HepG2 (cell line): ENCODE results near the gene LITAFD. TPM values are rescaled to one million over a fixed set of nuclear protein-coding genes. Genes with fewer than 3 reads are reported as not detected.

ENCODE experiments used
- ATF1 ChIP-seq: IDR thresholded peaks from 2 replicates; pipeline ENCODE4 v1.6.1; 2016; ENCODE audit warnings: mild to moderate bottlenecking, control low read depth
- DR1 ChIP-seq: sonication (generic); formaldehyde crosslinking; IDR thresholded peaks from 2 replicates; pipeline ENCODE4 v1.8.0; 2021; ENCODE audit warnings: mild to moderate bottlenecking, missing genetic modification reagents, inconsistent platforms
- FOXA3 ChIP-seq: IDR thresholded peaks from 2 replicates; pipeline ENCODE4 v1.6.1; 2016; ENCODE audit warnings: missing genetic modification reagents, missing compliant biosample characterization
- HDAC2 ChIP-seq: sonication (generic); formaldehyde crosslinking; IDR thresholded peaks from 2 replicates; pipeline ENCODE4 v1.4.0; 2020; ENCODE audit warnings: missing genetic modification reagents
- JUND ChIP-seq: sonication (generic); formaldehyde crosslinking; IDR thresholded peaks from 2 replicates; pipeline ENCODE4 v1.8.0; 2022; ENCODE audit warnings: mild to moderate bottlenecking, missing genetic modification reagents
- KAT8 ChIP-seq: IDR thresholded peaks from 2 replicates; pipeline ENCODE4 v1.6.1; 2016; ENCODE audit warnings: missing genetic modification reagents, missing compliant biosample characterization
- MYC ChIP-seq: sonication (generic); formaldehyde crosslinking; IDR thresholded peaks from 2 replicates; pipeline ENCODE4 v1.9.0; 2021; ENCODE audit warnings: missing genetic modification reagents, borderline replicate concordance
- NFIB ChIP-seq: sonication (generic); formaldehyde crosslinking; IDR thresholded peaks from 2 replicates; pipeline ENCODE4 v1.9.0; 2021; ENCODE audit warnings: missing genetic modification reagents, mild to moderate bottlenecking, borderline replicate concordance
- PRMT3 ChIP-seq: sonication (generic); formaldehyde crosslinking; IDR thresholded peaks from 2 replicates; pipeline ENCODE4 v1.8.1; 2022; ENCODE audit warnings: low read depth, mild to moderate bottlenecking, moderate library complexity, missing genetic modification reagents, borderline replicate concordance
- RBM22 ChIP-seq: fragments of 200-400 bp; formaldehyde crosslinking; optimal IDR thresholded peaks from 2 replicates; pipeline ENCODE3; 2017; ENCODE audit warnings: mild to moderate bottlenecking, low read length, moderate library complexity
- RFXAP ChIP-seq: sonication (generic); formaldehyde crosslinking; IDR thresholded peaks from 2 replicates; pipeline ENCODE4 v1.4.0; 2020; ENCODE audit warnings: missing genetic modification reagents, borderline replicate concordance
- SNAPC2 ChIP-seq: sonication (generic); formaldehyde crosslinking; IDR thresholded peaks from 2 replicates; pipeline ENCODE4 v1.8.1; 2022; ENCODE audit warnings: mild to moderate bottlenecking, missing genetic modification reagents
- SOX13 ChIP-seq, 3 experiments: fragments of 450-650 bp in 1 of 3; sonication (generic) in 1 of 3; formaldehyde crosslinking in 1 of 3; IDR thresholded peaks in 2 of 3; conservative IDR thresholded peaks in 1 of 3; 2 replicates each; pipeline versions ENCODE4 v1.5.0 to v1.6.1; 2016 to 2020; ENCODE audit warnings: antibody characterized with exemption in 1 of 3, mild to moderate bottlenecking in 1 of 3, missing compliant biosample characterization in 1 of 3, missing genetic modification reagents in 1 of 3, moderate library complexity in 1 of 3
- TARDBP ChIP-seq: sonication (generic); formaldehyde crosslinking; IDR thresholded peaks from 2 replicates; pipeline ENCODE4 v1.8.0; 2022; ENCODE audit warnings: mild to moderate bottlenecking, missing genetic modification reagents
- ZNF235 ChIP-seq: sonication (generic); formaldehyde crosslinking; IDR thresholded peaks from 2 replicates; pipeline ENCODE4 v1.8.1; 2023; ENCODE audit warnings: mild to moderate bottlenecking, missing genetic modification reagents, borderline replicate concordance
- ZNF333 ChIP-seq: sonication (generic); formaldehyde crosslinking; IDR thresholded peaks from 2 replicates; pipeline ENCODE4 v1.4.0; 2020; ENCODE audit warnings: mild to moderate bottlenecking, missing genetic modification reagents, borderline replicate concordance
- ZNF354B ChIP-seq: sonication (generic); formaldehyde crosslinking; IDR thresholded peaks from 2 replicates; pipeline ENCODE4 v1.8.0; 2022; ENCODE audit warnings: mild to moderate bottlenecking, missing genetic modification reagents
- ZNF598 ChIP-seq: sonication (generic); formaldehyde crosslinking; IDR thresholded peaks from 2 replicates; pipeline ENCODE4 v1.5.1; 2020; ENCODE audit warnings: mild to moderate bottlenecking, missing genetic modification reagents, borderline replicate concordance
- polyA plus RNA-seq, 8 experiments: library from polyadenylated mRNA; depleted of rRNA in 3 of 8; stranded (reverse) in 7 of 8; unstranded in 1 of 8; fragments of >200 nt; fragmentation: Illumina TruSeq in 4 of 8; extraction: Trizol in 4 of 8; gene quantifications; 2 replicates each; pipeline versions ENCODE4 v1.2.1 to v1.2.3, GENCODE V29; 2011 to 2016; ENCODE audit warnings: low read depth in 4 of 8, missing spikeins in 1 of 8, mixed read lengths in 1 of 8; ENCODE audit not compliant: insufficient read depth in 1 of 8
- total RNA-seq, 5 experiments: library from RNA; depleted of rRNA; stranded (reverse); fragments of >200 nt; fragmentation: Illumina TruSeq; extraction: Trizol; gene quantifications; 2 replicates each; pipeline ENCODE4 v1.2.3, GENCODE V29; 2016; ENCODE audit warnings: low read depth in 1 of 5
- TF ChIP-seq, protein P1 (sequence below): sonication (generic); formaldehyde crosslinking; IDR thresholded peaks from 2 replicates; pipeline ENCODE4 v1.4.0; 2020; ENCODE audit warnings: mild to moderate bottlenecking, missing genetic modification reagents
- TF ChIP-seq, protein P2 (sequence below): IDR thresholded peaks from 2 replicates; pipeline ENCODE4 v1.6.1; 2016; ENCODE audit warnings: missing genetic modification reagents, missing compliant biosample characterization
- TF ChIP-seq, protein P3 (sequence below): IDR thresholded peaks from 2 replicates; pipeline ENCODE4 v1.6.1; 2016; ENCODE audit warnings: low read depth, missing genetic modification reagents, missing compliant biosample characterization

The LITAFD gene
- total and polyA plus RNA-seq, 2 of the 13 experiments (the other 11 are each of a cell fraction or from before 2014, with no cell fraction given), result not detected

DNA sequence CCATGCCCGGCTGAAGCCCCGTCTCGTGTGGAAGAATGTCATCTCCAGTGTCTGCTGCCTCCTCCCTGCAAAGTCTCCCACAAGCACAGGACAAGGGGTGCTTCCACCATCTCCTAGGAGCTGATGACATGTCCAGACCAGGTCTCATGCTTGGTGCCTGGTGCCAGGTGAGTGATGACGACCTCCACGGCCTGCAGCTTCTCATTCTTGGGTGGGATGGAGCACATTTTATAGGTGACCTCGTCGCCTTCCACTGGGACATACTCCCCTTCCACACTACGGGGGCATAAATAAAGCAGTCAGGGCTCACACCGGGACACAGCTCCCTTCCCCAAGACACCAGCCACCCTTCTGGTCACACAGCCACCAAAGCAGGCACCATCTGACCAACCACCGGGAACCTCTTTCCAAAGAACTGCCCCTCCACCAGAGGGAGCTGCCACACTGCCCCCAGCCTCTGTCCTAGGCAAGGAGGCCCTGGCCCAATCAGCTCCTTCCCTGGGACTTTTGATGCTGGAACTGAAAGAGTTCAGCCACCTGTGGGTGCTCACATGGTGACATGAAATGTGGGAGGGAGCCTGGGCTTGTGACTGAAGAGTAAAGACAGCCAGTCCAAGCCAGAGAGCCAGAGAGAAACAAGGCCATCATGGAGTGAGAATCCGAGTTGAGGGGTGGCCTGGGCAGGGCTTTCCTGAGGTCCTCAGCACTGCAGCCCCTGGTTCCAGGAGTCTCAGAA is 26.9 kb upstream of the LITAFD start (continued):
- TF ChIP-seq SNAPC2 (CRISPR knock-in tag) (no peak), RFXAP (no peak), ZNF333 (CRISPR knock-in tag) (no peak), ATF1 (CRISPR knock-in tag) (no peak), HDAC2 (CRISPR knock-in tag) (no peak), RBM22 (peak; percentile 90), ZNF598 (CRISPR knock-in tag) (no peak), MYC (CRISPR knock-in tag) (peak; percentile 52; the same call in 1 of the 2 replicates), JUND (CRISPR knock-in tag) (no peak), DR1 (CRISPR knock-in tag) (no peak), KAT8 (CRISPR knock-in tag) (no peak), NFIB (no peak), FOXA3 (no peak), PRMT3 (CRISPR knock-in tag) (no peak), ZNF235 (no peak), ZNF354B (CRISPR knock-in tag) (no peak), SOX13 (IDR thresholded peaks at IDR 0.05) (no peak), SOX13 (CRISPR knock-in tag; conservative IDR thresholded peaks at IDR 0.05 in 1 of 2, IDR thresholded peaks at IDR 0.05 in 1 of 2) (no peak), TARDBP (CRISPR knock-in tag) (0 out of 2 replicates have a peak, but pooled peaks have one; percentile 66)
- TF ChIP-seq, protein P1, sequence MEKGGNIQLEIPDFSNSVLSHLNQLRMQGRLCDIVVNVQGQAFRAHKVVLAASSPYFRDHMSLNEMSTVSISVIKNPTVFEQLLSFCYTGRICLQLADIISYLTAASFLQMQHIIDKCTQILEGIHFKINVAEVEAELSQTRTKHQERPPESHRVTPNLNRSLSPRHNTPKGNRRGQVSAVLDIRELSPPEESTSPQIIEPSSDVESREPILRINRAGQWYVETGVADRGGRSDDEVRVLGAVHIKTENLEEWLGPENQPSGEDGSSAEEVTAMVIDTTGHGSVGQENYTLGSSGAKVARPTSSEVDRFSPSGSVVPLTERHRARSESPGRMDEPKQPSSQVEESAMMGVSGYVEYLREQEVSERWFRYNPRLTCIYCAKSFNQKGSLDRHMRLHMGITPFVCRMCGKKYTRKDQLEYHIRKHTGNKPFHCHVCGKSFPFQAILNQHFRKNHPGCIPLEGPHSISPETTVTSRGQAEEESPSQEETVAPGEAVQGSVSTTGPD, result no peak
- TF ChIP-seq, protein P2, sequence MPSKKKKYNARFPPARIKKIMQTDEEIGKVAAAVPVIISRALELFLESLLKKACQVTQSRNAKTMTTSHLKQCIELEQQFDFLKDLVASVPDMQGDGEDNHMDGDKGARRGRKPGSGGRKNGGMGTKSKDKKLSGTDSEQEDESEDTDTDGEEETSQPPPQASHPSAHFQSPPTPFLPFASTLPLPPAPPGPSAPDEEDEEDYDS (CRISPR knock-in tag), result no peak
- TF ChIP-seq, protein P3, sequence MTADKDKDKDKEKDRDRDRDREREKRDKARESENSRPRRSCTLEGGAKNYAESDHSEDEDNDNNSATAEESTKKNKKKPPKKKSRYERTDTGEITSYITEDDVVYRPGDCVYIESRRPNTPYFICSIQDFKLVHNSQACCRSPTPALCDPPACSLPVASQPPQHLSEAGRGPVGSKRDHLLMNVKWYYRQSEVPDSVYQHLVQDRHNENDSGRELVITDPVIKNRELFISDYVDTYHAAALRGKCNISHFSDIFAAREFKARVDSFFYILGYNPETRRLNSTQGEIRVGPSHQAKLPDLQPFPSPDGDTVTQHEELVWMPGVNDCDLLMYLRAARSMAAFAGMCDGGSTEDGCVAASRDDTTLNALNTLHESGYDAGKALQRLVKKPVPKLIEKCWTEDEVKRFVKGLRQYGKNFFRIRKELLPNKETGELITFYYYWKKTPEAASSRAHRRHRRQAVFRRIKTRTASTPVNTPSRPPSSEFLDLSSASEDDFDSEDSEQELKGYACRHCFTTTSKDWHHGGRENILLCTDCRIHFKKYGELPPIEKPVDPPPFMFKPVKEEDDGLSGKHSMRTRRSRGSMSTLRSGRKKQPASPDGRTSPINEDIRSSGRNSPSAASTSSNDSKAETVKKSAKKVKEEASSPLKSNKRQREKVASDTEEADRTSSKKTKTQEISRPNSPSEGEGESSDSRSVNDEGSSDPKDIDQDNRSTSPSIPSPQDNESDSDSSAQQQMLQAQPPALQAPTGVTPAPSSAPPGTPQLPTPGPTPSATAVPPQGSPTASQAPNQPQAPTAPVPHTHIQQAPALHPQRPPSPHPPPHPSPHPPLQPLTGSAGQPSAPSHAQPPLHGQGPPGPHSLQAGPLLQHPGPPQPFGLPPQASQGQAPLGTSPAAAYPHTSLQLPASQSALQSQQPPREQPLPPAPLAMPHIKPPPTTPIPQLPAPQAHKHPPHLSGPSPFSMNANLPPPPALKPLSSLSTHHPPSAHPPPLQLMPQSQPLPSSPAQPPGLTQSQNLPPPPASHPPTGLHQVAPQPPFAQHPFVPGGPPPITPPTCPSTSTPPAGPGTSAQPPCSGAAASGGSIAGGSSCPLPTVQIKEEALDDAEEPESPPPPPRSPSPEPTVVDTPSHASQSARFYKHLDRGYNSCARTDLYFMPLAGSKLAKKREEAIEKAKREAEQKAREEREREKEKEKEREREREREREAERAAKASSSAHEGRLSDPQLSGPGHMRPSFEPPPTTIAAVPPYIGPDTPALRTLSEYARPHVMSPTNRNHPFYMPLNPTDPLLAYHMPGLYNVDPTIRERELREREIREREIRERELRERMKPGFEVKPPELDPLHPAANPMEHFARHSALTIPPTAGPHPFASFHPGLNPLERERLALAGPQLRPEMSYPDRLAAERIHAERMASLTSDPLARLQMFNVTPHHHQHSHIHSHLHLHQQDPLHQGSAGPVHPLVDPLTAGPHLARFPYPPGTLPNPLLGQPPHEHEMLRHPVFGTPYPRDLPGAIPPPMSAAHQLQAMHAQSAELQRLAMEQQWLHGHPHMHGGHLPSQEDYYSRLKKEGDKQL (CRISPR knock-in tag), result no peak
